GM19193 (cell line): ENCODE data around the gene TRPV2.

Experiments used
- POLR2A ChIP-seq: IDR thresholded peaks from 4 replicates; pipeline ENCODE4 v1.6.1; 2011; ENCODE audit not compliant: insufficient read depth, insufficient read length; ENCODE audit errors: extremely low read depth

TRPV2 gene

GRCh38 chr17:16460796-16461605 lies 45.6 kb downstream of the TRPV2 start:
- TF ChIP-seq POLR2A, result no peak

- TF ChIP-seq POLR2A, result no peak
Observed at GRCh38 chr17:16461606-16461866, 46.2 kb downstream of the TRPV2 start.

- TF ChIP-seq POLR2A, result no peak
Observed at GRCh38 chr17:16462070-16462864, 46.9 kb downstream of the TRPV2 start.

- TF ChIP-seq POLR2A, result no peak
Observed at GRCh38 chr17:16463358-16464302, 48.3 kb downstream of the TRPV2 start.

GRCh38 chr17:16464303-16465051 lies 49.1 kb downstream of the TRPV2 start:
- no peak for TF ChIP-seq POLR2A

- no peak for TF ChIP-seq POLR2A
Observed at GRCh38 chr17:16465052-16465312, 49.6 kb downstream of the TRPV2 start.

- TF ChIP-seq POLR2A, result no peak
Observed at GRCh38 chr17:16465861-16466338, 50.5 kb downstream of the TRPV2 start.

- no peak for TF ChIP-seq POLR2A
Observed at GRCh38 chr17:16466407-16466806, 51.0 kb downstream of the TRPV2 start.

- TF ChIP-seq POLR2A, result no peak
Observed at GRCh38 chr17:16467044-16467443, 51.7 kb downstream of the TRPV2 start.

- TF ChIP-seq POLR2A, result no peak
Observed at GRCh38 chr17:16467886-16468285, 52.5 kb downstream of the TRPV2 start.

GRCh38 chr17:16468428-16468992 lies 53.1 kb downstream of the TRPV2 start:
- no peak for TF ChIP-seq POLR2A

GRCh38 chr17:16470265-16470664 lies 54.9 kb downstream of the TRPV2 start:
- TF ChIP-seq POLR2A, result no peak

- TF ChIP-seq POLR2A, result no peak
Observed at GRCh38 chr17:16471295-16471694, 55.9 kb downstream of the TRPV2 start.

GRCh38 chr17:16472539-16472938 lies 57.2 kb downstream of the TRPV2 start:
- no peak for TF ChIP-seq POLR2A
